Kidney (tissue), 14 donors: Measurements from ENCODE around the gene SLC39A9. TPM values are rescaled to one million over a fixed set of nuclear protein-coding genes. Genes with fewer than 3 reads are reported as not detected.
"Not testable (repeated sequence)": the region's sequence is repeated elsewhere in the genome, so short reads cannot be mapped to it uniquely, and the experiment has no call there.

Source experiments
- DNase-seq, 5 donors: peaks; one replicate each; pipeline ENCODE4 v3.0.0-alpha.2; 2013 to 2020
- FAIRE-seq: peaks from 2 replicates; lab custom pipeline; 2012; peaks lifted over from hg19 to GRCh38; lab: Jason Lieb, UNC
- H3K27ac ChIP-seq, 2 donors: one replicate each; pipeline ENCODE4 v1.7.0; 2013; ENCODE audit warnings: low read depth in 2 of 2, low read length in 2 of 2, inconsistent platforms in 1 of 2
- H3K27me3 ChIP-seq: one replicate; pipeline ENCODE4 v1.7.1; 2013; ENCODE audit warnings: low read length, inconsistent platforms; ENCODE audit not compliant: control insufficient read depth, insufficient read depth
- H3K36me3 ChIP-seq, 3 donors: one replicate each; pipeline versions ENCODE4 v1.7.0 to v1.7.1; 2013; ENCODE audit warnings: low read length in 3 of 3, control low read depth in 1 of 3, inconsistent platforms in 1 of 3; ENCODE audit not compliant: insufficient read depth in 3 of 3, control insufficient read depth in 2 of 3
- H3K4me1 ChIP-seq, 3 donors: one replicate each; pipeline versions ENCODE4 v1.7.0 to v1.7.1; 2013; ENCODE audit warnings: low read length in 3 of 3, inconsistent platforms in 1 of 3, low read depth in 1 of 3; ENCODE audit not compliant: control insufficient read depth in 2 of 3, insufficient read depth in 2 of 3
- H3K4me3 ChIP-seq, 3 donors: one replicate each; pipeline versions ENCODE4 v1.7.0 to v1.8.1; 2013; ENCODE audit warnings: low read length in 3 of 3, control low read depth in 1 of 3, inconsistent platforms in 1 of 3
- H3K9ac ChIP-seq, 3 donors: one replicate each; pipeline versions ENCODE4 v1.7.0 to v1.7.1; 2013; ENCODE audit warnings: low read length in 3 of 3, control low read depth in 1 of 3, inconsistent platforms in 1 of 3
- H3K9me3 ChIP-seq, 3 donors: one replicate each; pipeline versions ENCODE4 v1.7.0 to v1.7.1; 2013; ENCODE audit warnings: low read length in 3 of 3, control low read depth in 1 of 3, inconsistent platforms in 1 of 3; ENCODE audit not compliant: control insufficient read depth in 2 of 3, insufficient read depth in 1 of 3
- intact Hi-C: fragments of 100-400 bp; cut with DNase I; formaldehyde crosslinking; loops from one replicate; pipeline ENCODE4 v1.11.1; 2022
- polyA plus RNA-seq: library from polyadenylated mRNA; stranded (reverse); fragments of 350-450 nt; fragmentation: Illumina TruSeq; extraction: RNeasy Lipid Tissue Mini Kit (QIAGEN cat#74804); gene quantifications from one replicate; pipeline ENCODE4 v1.2.3, GENCODE V29; 2014; ENCODE audit warnings: low read depth, low replicate concordance; ENCODE audit not compliant: insufficient read depth
- total RNA-seq: library from RNA; stranded (reverse); fragmentation: NEBNext Ultra II Directional; extraction: Animal tissue kit (Norgen Biotek cat#: 25700); gene quantifications from one replicate; pipeline ENCODE4 v1.2.1, GENCODE V29; 2021
- TF ChIP-seq, protein P1 (sequence below): IDR thresholded peaks from 3 replicates; pipeline ENCODE4 v1.5.1; 2012; ENCODE audit warnings: mild to moderate bottlenecking, moderate library complexity, borderline replicate concordance; ENCODE audit not compliant: insufficient read depth; ENCODE audit errors: extremely low read depth
- donor health status: control.
- donor health status: control.
- donor health status: control.
- donor health status: control.
- donor health status: control.
- donor health status: DM: yes; HTN: yes; CAD: no.
- donor health status: Normal renal cell carcinoma (clear cell type).

The SLC39A9 gene
- total and polyA plus RNA-seq, 2 donors from 2014 or later = 45.9 to 77.7 TPM

DNA sequence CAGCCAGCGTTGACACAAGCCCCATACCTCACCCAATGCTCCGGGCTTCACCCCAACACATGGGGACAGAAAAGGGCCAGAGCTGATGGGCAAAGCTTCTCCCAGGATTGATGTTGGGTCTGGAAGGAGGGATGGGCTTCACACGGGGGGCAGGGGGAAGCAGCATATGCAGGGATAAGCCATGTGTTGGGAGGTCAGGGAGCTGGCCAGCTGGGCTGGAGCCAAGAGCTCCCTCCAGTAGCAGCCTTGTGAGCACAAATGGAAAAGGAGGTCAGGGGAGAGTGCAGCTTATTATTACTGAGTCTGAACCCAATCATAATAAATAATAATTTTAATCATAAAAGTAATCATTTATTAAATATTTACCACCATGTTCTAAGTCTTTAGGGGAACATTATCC lies 95.3 kb downstream of the SLC39A9 start:
- Histone ChIP-seq H3K4me3 (no peak overlapping the region), H3K36me3 (no peaks in the 10 kb centered on the region), H3K9me3 (no peaks in the 10 kb centered on the region), H3K27ac (no peak overlapping the region), H3K27me3 (no peaks in the 10 kb centered on the region), H3K4me1 (no peaks in the 10 kb centered on the region), H3K9ac (no peak overlapping the region)
- TF ChIP-seq, protein P1, sequence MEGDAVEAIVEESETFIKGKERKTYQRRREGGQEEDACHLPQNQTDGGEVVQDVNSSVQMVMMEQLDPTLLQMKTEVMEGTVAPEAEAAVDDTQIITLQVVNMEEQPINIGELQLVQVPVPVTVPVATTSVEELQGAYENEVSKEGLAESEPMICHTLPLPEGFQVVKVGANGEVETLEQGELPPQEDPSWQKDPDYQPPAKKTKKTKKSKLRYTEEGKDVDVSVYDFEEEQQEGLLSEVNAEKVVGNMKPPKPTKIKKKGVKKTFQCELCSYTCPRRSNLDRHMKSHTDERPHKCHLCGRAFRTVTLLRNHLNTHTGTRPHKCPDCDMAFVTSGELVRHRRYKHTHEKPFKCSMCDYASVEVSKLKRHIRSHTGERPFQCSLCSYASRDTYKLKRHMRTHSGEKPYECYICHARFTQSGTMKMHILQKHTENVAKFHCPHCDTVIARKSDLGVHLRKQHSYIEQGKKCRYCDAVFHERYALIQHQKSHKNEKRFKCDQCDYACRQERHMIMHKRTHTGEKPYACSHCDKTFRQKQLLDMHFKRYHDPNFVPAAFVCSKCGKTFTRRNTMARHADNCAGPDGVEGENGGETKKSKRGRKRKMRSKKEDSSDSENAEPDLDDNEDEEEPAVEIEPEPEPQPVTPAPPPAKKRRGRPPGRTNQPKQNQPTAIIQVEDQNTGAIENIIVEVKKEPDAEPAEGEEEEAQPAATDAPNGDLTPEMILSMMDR = no peak
- intact Hi-C loops = no loop called here
- DNase-seq (peak in 2 of 5 donors; percentile 18 to 41), FAIRE-seq (no peak)

DNA sequence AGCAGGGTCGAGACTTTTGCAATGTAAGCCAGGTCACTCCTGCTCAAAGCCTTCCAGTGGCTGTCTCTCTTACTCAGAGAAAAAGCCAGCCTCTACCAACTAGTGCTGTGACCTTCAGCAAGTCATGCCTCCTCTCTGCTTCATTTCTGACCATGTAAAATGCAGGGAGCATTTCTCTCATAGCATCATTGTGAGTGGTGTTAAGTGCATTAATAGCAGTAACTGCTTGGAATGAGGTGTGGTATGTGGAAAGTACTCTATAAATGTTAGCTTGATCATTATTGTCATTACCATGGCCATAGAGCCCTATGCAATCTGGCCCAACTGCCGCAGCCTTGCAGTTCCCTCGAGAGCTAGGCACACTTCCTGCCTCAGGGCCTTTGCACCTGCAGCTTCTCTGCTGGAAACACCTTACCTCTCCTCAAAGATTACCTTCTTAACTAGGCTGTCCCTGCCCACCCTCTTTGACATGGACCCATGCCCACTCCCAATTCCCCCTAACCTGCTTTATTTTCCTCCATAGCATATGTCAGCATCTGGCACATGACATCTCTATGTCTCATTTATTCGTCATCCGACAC lies 96.9 kb downstream of the SLC39A9 start:
- no peak overlapping the region for H3K4me3 ChIP-seq

DNA sequence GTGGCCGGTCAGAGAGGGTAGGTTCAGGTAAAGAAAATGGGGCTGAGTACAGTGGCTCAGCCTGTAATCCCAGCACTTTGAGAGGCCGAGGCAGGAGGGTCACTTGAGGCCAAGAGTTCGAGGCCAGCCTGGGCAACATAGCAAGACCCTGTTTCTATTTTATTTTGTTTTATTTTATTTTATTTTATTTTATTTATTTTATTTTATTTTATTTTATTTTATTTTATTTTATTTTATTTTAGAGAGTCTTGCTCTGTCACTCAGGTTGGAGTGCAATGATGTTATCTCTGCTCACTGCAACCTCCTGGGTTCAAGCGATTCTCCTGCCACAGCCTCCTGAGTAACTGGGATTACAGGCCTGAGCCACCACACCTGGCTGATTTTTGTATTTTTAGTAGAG lies 99.4 kb downstream of the SLC39A9 start:
- FAIRE-seq, H3K9me3 ChIP-seq, H3K36me3 ChIP-seq, H3K9ac ChIP-seq, H3K27me3 ChIP-seq, intact Hi-C loops, H3K27ac ChIP-seq, H3K4me3 ChIP-seq, H3K4me1 ChIP-seq: not testable (repeated sequence)
- DNase-seq = peak in 1 of 5 donors; percentile 14

More for the DNA sequence above, 96.9 kb downstream of the SLC39A9 start:
- Histone ChIP-seq H3K27me3 (no peaks in the 10 kb centered on the region), H3K27ac (no peak overlapping the region), H3K9me3 (no peaks in the 10 kb centered on the region), H3K4me1 (no peaks in the 10 kb centered on the region), H3K36me3 (no peaks in the 10 kb centered on the region), H3K9ac (no peak overlapping the region)
- intact Hi-C loops = no loop called here
- DNase-seq = peak in 2 of 5 donors; percentile 11 to 12
- TF ChIP-seq, protein P1 = no peak
- FAIRE-seq = no peak

DNA sequence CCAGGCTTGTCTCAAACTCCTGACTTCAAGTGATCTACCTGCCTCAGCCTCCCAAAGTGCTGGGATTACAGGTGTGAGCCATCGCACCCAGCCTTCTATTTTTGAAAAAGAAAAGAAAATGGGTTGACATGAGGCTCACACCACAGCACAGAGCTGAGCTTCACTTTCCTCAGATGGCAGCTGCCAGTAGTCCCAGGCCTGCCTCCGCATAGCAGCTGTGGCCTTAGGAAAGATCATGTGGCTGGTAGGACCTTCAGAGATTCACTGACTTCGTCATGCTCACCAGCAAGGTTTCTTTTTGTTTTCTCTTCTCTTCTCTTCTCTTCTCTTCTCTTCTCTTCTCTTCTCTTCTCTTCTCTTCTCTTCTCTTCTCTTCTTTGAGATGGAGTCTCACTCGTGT lies 99.8 kb downstream of the SLC39A9 start:
- intact Hi-C loops, H3K27ac ChIP-seq, H3K9me3 ChIP-seq, H3K36me3 ChIP-seq, H3K9ac ChIP-seq, H3K4me1 ChIP-seq, H3K27me3 ChIP-seq, FAIRE-seq, H3K4me3 ChIP-seq: not testable (repeated sequence)
- DNase-seq = peak in 2 of 5 donors; percentile 5
